ENCODE results near the gene MYCN.
"Not testable (repeated sequence)": the region's sequence is repeated elsewhere in the genome, so short reads cannot be mapped to it uniquely, and the experiment has no call there.

Gene MYCN

GRCh38 chr2:15942711-15943345 is 2.5 kb downstream of the MYCN start:
- peak in 14 of 51 donors; percentile 8 to 80 (median 28) for DNase-seq

GRCh38 chr2:15943378-15944280 is 3.3 kb downstream of the MYCN start:
- DNase-seq: peak in 48 of 51 donors; percentile 3 to 88 (median 52)

- no peak for DNase-seq
Measured at GRCh38 chr2:15944325-15945017, 4.1 kb downstream of the MYCN start.

GRCh38 chr2:15945909-15946705 is 5.8 kb downstream of the MYCN start:
- DNase-seq: no peak

GRCh38 chr2:15946983-15947382 is 6.6 kb downstream of the MYCN start:
- no peak for DNase-seq

GRCh38 chr2:15947431-15947830 is 7.1 kb downstream of the MYCN start:
- DNase-seq: no peak

- DNase-seq: no peak
Measured at GRCh38 chr2:15948704-15948957, 8.3 kb downstream of the MYCN start.

GRCh38 chr2:15949126-15949525 is 8.8 kb downstream of the MYCN start:
- no peak for DNase-seq

GRCh38 chr2:15949551-15949950 is 9.2 kb downstream of the MYCN start:
- no peak for DNase-seq

- DNase-seq: no peak
Measured at GRCh38 chr2:15950088-15950952, 10.0 kb downstream of the MYCN start.

GRCh38 chr2:15951936-15952335 is 11.6 kb downstream of the MYCN start:
- not testable (repeated sequence) for DNase-seq

GRCh38 chr2:15952451-15953146 is 12.2 kb downstream of the MYCN start:
- no peak for DNase-seq

- DNase-seq: peak in 1 of 51 donors; percentile 19
Measured at GRCh38 chr2:15953147-15953630, 12.8 kb downstream of the MYCN start.

GRCh38 chr2:15953891-15954680 is 13.7 kb downstream of the MYCN start:
- DNase-seq: no peak

- DNase-seq: no peak
Measured at GRCh38 chr2:15954761-15955160, 14.4 kb downstream of the MYCN start.

- DNase-seq: no peak
Measured at GRCh38 chr2:15955232-15955988, 15.1 kb downstream of the MYCN start.

GRCh38 chr2:15956230-15956629 is 15.9 kb downstream of the MYCN start:
- DNase-seq: no peak
